ENCODE measurements around the gene SERPINF2.
"Not testable (repeated sequence)": the region's sequence is repeated elsewhere in the genome, so short reads cannot be mapped to it uniquely, and the experiment has no call there.

The SERPINF2 gene

DNA sequence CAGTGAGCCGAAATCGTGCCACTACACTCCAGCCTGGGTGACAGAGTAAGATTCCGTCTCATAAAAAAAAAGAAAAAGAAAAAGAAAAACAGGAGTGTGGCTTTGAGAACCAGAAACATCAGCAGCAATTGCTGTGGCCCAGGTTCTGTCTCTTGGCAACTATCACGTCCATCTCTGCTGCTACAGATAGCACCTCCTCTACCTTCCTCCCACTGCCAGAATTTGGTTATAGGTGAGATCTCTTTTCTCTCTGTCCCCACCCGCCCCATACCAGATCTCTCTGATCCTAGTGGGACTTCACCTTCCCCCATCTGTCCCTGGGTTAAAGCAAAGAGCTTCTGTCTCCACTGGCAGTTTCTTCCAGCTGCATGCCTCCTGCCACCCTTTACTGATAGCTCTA lies 35.6 kb upstream of the SERPINF2 start:
- H3K4me3 ChIP-seq (ENCODE audit: control insufficient read depth, low read depth, low read length): no peak overlapping the region
- DNase-seq (ENCODE audit: low read depth): no peak
- TF ChIP-seq, protein P1, sequence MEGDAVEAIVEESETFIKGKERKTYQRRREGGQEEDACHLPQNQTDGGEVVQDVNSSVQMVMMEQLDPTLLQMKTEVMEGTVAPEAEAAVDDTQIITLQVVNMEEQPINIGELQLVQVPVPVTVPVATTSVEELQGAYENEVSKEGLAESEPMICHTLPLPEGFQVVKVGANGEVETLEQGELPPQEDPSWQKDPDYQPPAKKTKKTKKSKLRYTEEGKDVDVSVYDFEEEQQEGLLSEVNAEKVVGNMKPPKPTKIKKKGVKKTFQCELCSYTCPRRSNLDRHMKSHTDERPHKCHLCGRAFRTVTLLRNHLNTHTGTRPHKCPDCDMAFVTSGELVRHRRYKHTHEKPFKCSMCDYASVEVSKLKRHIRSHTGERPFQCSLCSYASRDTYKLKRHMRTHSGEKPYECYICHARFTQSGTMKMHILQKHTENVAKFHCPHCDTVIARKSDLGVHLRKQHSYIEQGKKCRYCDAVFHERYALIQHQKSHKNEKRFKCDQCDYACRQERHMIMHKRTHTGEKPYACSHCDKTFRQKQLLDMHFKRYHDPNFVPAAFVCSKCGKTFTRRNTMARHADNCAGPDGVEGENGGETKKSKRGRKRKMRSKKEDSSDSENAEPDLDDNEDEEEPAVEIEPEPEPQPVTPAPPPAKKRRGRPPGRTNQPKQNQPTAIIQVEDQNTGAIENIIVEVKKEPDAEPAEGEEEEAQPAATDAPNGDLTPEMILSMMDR (IDR thresholded peaks at IDR 0.05; ENCODE audit: control insufficient read depth, insufficient read depth, low read depth, low read length, missing control alignments): no peak

DNA sequence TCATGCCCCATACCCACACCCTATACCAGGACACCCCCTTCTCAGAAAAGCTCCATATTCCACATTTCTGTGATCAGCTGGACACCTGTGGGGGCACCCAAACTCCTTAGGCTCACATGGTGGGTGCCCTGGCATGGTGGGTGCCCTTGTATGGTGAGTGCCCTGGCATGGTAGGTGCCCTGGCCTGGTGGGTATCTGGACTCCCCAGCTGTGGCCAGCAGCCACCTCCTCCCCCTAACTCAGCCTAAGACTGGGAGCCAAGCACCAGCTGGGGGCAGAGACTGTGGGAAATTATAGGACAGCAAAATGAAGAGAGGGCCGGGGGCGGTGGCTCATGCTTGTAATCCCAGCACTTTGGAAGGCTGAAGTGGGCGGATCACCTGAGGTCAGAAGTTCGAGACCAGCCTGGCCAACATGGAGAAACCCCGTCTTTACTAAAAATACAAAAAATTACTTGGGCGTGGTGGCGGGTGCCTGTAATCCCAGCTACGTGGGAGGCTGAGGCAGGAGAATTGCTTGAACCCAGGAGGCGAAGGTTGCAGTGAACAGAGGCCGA lies 33.8 kb upstream of the SERPINF2 start:
- not testable (repeated sequence) for H3K4me3 ChIP-seq (ENCODE audit: control insufficient read depth, low read depth, low read length); DNase-seq (ENCODE audit: low read depth)

DNA sequence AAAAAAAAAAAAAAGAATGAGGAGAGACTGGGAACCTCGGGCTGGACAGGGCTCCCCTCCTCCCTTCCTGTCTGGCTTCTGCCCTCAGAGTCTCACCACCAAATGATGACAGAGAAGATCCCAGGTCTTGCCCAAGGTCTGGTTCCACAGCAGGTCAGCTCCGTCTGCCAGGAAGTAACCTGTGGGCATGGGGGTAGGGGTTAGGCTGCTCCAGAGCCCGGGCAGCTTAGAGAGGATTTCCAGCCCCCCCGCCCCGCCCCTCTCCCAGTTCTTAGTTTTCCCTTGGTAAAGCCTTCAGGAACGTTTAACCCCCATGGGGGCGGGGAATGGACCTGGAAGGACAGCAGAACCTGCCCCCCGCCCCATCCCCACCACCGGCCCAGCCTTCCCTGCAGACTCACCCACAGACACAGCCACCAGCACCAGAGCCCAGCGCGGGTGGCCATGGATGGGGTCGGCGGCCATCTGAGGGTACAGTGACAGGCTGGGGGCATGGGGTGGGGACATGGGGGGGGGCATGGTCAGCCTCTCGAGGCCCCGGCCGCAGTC lies 33.2 kb upstream of the SERPINF2 start:
- TF ChIP-seq, protein P1 (IDR thresholded peaks at IDR 0.05; ENCODE audit: control insufficient read depth, insufficient read depth, low read depth, low read length, missing control alignments): no peak
- H3K4me3 ChIP-seq (ENCODE audit: control insufficient read depth, low read depth, low read length): peak overlapping the region; percentile 3; the same call in 1 of the 2 replicates
- no peak for DNase-seq (ENCODE audit: low read depth)

DNA sequence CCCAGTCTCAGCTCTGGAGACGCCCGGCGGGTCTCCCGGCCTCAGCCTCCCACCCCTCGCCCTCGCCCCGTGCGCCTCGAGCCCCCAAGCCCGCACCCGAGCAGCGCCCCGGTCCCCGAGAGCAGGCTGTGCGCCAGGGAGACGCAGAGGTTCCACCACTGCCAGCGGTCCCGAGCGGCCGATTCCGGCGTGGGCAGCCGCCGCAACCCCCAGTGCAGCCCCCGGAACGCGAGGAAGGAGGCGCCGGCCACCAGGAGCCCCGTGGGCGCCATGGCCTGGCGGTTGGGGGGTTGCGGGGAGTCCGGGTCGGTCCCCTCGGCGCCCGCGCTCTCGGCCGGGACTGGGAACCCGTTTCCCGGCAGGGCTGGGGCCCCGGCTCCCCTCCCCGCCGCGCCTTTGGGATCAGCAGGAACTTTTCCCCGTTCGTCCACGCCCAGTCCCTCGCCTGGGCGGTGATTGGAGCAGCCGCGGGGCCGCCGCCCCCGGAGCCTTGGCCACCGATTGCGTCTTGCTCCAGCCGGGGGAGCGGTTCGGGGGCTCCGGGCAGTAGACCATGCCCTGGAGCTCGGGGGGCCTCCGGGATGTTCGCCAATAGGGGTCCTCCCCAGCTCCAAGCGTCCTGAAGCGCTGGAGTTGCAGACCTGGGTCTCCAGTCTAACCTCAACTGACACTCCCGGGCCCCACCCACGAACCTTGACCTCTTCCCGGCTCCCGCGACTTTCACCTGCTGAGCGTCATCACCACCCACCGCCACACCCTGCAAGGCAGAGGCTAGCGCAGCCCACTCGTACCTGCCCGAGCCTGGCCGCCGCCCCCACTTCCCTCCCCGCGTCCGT lies 32.5 kb upstream of the SERPINF2 start, which contains the start of gene TLCD2:
Gene TLCD2, minus strand, starts transcription at position 407 of the 836 bp plus-strand sequence. Its CDS starts 135 bp downstream, at position 272.
- peak within 1 kb of the TSS; percentile 33 for H3K4me3 ChIP-seq (ENCODE audit: control insufficient read depth, low read depth, low read length)
- TF ChIP-seq, protein P1 (IDR thresholded peaks at IDR 0.05; ENCODE audit: control insufficient read depth, insufficient read depth, low read depth, low read length, missing control alignments): no peak
- peak; percentile 18 for DNase-seq (ENCODE audit: low read depth)

DNA sequence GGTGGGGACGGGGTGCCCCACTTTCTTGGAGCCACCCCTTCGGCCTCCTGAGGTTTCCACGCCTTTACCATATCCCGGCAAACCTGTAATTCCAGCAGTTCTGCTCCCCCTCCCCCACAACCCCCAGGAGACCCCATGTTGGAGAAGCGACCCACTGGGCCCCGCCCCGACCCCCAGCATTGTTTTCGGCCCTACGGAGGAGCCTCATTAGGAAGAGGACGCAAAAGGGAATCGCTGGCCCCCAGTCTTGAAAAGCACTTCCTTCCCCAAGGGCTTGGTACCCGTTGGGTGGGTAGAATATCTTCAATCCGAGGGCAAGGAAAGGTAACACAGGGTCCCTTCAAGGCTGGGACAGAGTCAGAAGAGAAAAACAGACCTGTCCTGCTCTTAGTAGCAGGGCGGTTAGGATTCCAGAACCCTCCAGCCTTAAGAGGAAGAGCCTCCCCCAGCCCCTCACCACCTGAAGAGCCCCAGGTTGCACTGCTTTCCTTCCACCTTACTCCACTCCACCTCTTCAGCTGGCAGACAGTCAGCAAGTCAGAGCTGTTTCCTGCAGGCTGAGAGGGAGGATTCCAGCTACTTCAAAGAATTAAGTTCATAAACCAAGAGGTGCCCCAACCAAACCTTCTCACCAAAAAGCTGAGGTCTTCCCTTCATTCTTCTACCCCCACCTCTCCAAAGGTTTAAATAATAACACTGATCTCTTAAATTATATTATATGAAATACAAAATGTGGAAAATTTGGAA lies 31.7 kb upstream of the SERPINF2 start:
- peak overlapping the region; percentile 33 for H3K4me3 ChIP-seq (ENCODE audit: control insufficient read depth, low read depth, low read length)
- TF ChIP-seq, protein P1 (IDR thresholded peaks at IDR 0.05; ENCODE audit: control insufficient read depth, insufficient read depth, low read depth, low read length, missing control alignments): no peak
- no peak for DNase-seq (ENCODE audit: low read depth)

DNA sequence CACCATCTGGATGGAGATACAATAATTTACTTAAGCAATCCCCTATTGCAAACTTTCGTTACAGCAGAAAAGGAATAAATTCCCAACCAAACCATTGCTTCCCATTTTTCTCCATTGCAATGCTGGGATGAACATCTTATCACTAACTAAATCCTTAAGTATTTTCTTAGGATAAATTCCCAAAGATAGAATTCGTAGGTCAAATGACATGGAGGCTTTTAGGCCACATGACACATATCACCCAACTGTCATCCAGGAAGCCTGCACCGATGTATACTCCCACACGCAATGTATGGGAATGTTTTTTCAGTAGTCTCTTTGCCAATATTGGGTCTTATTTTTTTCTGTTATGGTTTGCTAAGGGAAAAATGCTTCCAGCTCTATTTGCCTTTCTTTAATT lies 30.9 kb upstream of the SERPINF2 start:
- H3K4me3 ChIP-seq (ENCODE audit: control insufficient read depth, low read depth, low read length): no peak overlapping the region
- TF ChIP-seq, protein P1 (IDR thresholded peaks at IDR 0.05; ENCODE audit: control insufficient read depth, insufficient read depth, low read depth, low read length, missing control alignments): no peak
- no peak for DNase-seq (ENCODE audit: low read depth)

Measured in AG09309 (cell line).